Activated CD4-positive, alpha-beta T cell treated with anti-CD3 and anti-CD28 coated beads, Interleukin-2, amount 10 ng/mL, durations not matched to agents 7 days and 5 days (primary cell): ENCODE measurements around the gene TMEM217. TPM values are rescaled to one million over a fixed set of nuclear protein-coding genes. Genes with fewer than 3 reads are reported as not detected.

Experiments used
- CTCF ChIA-PET: fragments of 350-600 bp; sonication (Branson Sonifier 250); formaldehyde crosslinking; loops from one replicate; lab custom pipeline; 2021; ENCODE audit warnings: antibody characterized with exemption; lab: Charles Lee
- POLR2A ChIA-PET: fragments of 350-600 bp; sonication (Branson Sonifier 250); formaldehyde crosslinking; loops from one replicate; lab custom pipeline; 2021; ENCODE audit warnings: antibody characterized with exemption; lab: Charles Lee
- DNase-seq: peaks from one replicate; pipeline ENCODE4 v3.0.0-alpha.2; 2020
- H3K27ac Mint-ChIP-seq: one replicate; pipeline ENCODE4 v1.8.0; 2021; ENCODE audit warnings: mild to moderate bottlenecking, moderate library complexity, mixed read lengths
- H3K27me3 Mint-ChIP-seq: one replicate; pipeline ENCODE4 v1.8.0; 2021; ENCODE audit warnings: mixed read lengths
- H3K36me3 Mint-ChIP-seq: one replicate; pipeline ENCODE4 v1.8.0; 2021; ENCODE audit warnings: low read depth, mixed read lengths
- H3K4me1 Mint-ChIP-seq: one replicate; pipeline ENCODE4 v1.8.0; 2021; ENCODE audit warnings: mixed read lengths
- H3K4me3 Mint-ChIP-seq: one replicate; pipeline ENCODE4 v1.8.0; 2021; ENCODE audit warnings: mild to moderate bottlenecking, moderate library complexity, mixed read lengths
- H3K9me3 Mint-ChIP-seq: one replicate; pipeline ENCODE4 v1.8.0; 2021; ENCODE audit warnings: mixed read lengths
- total RNA-seq, 2 experiments: library from RNA; stranded (reverse); gene quantifications; one replicate each; pipeline ENCODE4 v1.2.3, GENCODE V29; 2021

Gene TMEM217
- total RNA-seq, 2 experiments from 2014 or later, result 0.92 to 1.3 TPM

DNA sequence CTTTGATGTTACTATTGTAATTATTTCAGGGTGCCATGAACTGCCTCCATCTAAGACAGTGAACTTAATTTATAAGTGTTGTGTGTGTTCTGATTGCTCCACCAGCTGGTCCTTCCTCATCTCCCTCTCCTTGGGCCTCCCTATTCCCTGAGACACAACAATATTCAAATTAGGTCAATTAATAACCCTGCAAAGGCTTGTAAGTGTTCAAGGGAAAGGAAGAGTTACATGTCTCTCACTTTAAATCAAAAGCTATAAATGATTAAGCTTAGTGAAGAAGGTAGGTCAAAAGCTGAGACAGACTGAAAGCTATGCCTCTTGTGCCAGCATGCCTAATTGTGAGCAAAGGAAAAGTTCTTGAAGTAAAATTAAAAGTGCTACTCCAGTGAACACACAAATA is 35.5 kb upstream of the TMEM217 start:
- ChIA-PET CTCF (interaction anchor here (1.6 to 2.1 kb wide), 3 partner anchors 20 to 275 kb away, joined by 4 to 7 read pairs (median 4); no protein-coding TSS in a partner anchor), POLR2A (no interaction called here)
- no peaks in the 10 kb centered on the region for H3K27me3 Mint-ChIP-seq
- H3K36me3 Mint-ChIP-seq, result peaks cover 59% of the 10 kb centered on the region
- no peak overlapping the region for H3K27ac Mint-ChIP-seq
- H3K4me1 Mint-ChIP-seq, result peaks cover 43% of the 10 kb centered on the region
- DNase-seq, result no peak
- H3K4me3 Mint-ChIP-seq, result no peak overlapping the region
- H3K9me3 Mint-ChIP-seq, result peaks cover 4% of the 10 kb centered on the region

DNA sequence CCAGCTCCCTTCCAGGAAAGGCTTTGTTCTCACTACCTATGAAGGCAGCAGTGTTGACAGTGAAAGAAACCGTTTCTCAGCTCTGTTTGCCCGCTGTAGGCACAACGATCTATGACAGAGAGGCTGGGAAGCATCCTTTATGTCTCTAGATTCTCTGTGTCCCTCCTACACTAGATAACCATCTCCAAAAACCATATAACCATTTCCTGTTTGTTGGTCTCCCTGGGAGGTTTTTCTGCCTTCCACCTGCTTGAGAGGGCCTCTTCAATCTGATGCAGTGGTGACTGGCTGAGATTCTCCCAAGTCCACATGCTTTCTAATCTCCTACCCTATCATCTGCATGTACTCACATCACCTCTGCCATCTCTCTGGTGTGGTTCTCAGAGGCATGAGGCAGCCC is 32.0 kb upstream of the TMEM217 start:
- no peaks in the 10 kb centered on the region for H3K9me3 Mint-ChIP-seq
- H3K4me1 Mint-ChIP-seq, result peaks cover 59% of the 10 kb centered on the region
- peak; percentile 73 for DNase-seq
- ChIA-PET CTCF (interaction anchor here (1.1 to 1.7 kb wide), 4 partner anchors 10 to 272 kb away, joined by 4 to 8 read pairs (median 5); no protein-coding TSS in a partner anchor), POLR2A (no interaction called here)
- peak overlapping the region; percentile 89 for H3K27ac Mint-ChIP-seq
- peak overlapping the region; percentile 32 for H3K4me3 Mint-ChIP-seq
- H3K36me3 Mint-ChIP-seq, result peaks cover 54% of the 10 kb centered on the region
- no peaks in the 10 kb centered on the region for H3K27me3 Mint-ChIP-seq

DNA sequence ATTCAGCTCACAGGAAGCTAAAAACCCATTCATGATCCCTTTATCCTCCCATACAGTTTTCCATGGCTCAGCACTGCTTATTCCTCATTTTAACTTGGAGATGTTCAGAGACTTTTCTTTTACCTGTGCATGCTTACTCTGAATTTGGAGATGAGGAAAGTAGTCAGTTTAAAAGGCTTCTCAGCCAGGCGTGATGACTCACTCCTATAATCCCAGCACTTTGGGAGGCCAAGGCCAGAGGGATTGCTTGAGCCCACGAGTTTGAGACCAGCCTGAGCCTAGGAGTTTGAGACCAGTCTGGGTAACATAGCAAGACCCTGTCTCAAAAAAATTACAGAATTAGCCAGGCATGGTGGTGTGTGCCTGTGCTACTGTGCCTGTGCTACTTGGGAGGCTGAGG is 30.3 kb upstream of the TMEM217 start:
- ChIA-PET CTCF (interaction anchor here (1.0 kb wide), 1 partner anchor 9 kb away, joined by 3 read pairs; no protein-coding TSS in a partner anchor), POLR2A (no interaction called here)
- H3K9me3 Mint-ChIP-seq, result no peaks in the 10 kb centered on the region
- no peak overlapping the region for H3K4me3 Mint-ChIP-seq
- H3K27ac Mint-ChIP-seq, result peak overlapping the region; percentile 19
- H3K36me3 Mint-ChIP-seq, result peaks cover 58% of the 10 kb centered on the region
- no peaks in the 10 kb centered on the region for H3K27me3 Mint-ChIP-seq
- no peak for DNase-seq
- H3K4me1 Mint-ChIP-seq, result peaks cover 63% of the 10 kb centered on the region

DNA sequence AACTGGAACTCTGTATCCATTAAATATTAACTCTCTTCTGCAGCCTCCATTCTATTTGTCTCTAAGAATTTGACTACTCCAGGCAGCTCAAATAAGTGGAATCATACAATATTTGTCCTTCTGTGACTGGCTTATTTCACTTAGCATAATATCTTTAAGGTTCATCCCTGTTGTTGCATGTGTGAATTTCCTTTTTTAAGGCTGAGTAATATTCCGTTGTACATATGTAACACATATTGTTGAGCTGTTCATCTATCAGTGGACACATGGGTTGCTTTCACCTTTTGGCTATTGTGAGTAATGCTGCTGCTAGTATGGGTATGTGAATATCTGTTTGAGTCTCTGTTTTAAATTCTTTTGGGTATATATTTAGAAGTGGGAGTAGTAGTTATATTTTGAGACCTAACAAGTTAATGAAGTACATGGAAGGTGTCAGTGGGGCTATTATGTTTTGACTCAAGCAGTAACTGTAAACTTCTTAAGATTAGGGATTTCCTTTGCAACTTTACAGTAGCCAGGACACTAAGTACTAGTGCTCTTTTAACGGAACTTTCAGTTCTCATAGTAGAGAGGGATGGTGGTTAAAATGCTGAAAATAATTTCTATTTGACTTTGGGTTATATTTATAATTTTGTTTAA is 29.7 kb upstream of the TMEM217 start:
- Mint-ChIP-seq H3K4me3 (no peak overlapping the region), H3K27ac (no peak overlapping the region), H3K36me3 (peaks cover 61% of the 10 kb centered on the region), H3K4me1 (peaks cover 66% of the 10 kb centered on the region), H3K9me3 (no peaks in the 10 kb centered on the region), H3K27me3 (no peaks in the 10 kb centered on the region)
- no peak for DNase-seq
- POLR2A ChIA-PET, result no interaction called here
- CTCF ChIA-PET, result interaction anchor here (1.0 kb wide), 1 partner anchor 8 kb away, joined by 3 read pairs; no protein-coding TSS in a partner anchor

DNA sequence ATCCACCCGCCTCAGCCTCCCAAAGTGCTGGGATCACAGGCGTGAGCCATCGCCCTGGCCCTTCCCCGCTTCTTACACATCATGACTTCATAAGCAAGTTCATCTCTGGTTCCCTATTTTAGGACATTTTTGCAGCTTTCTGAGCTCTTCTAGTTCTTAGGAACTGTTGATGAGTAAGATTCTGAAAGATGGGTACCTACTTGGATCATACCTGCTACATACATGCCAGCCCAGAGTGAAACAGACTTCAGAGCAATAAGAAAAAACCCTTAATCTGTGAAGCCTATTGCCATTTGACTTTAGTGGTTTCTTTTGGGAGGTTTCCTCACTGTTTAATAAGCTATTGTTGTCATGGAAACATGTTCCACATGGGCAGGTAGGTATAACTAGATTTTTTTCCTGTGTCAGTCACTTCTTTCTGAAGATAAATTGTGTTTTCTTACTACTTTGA is 27.9 kb upstream of the TMEM217 start:
- ChIA-PET POLR2A (no interaction called here), CTCF (no interaction called here)
- H3K9me3 Mint-ChIP-seq, result no peaks in the 10 kb centered on the region
- H3K36me3 Mint-ChIP-seq, result peaks cover 55% of the 10 kb centered on the region
- no peaks in the 10 kb centered on the region for H3K27me3 Mint-ChIP-seq
- H3K4me3 Mint-ChIP-seq, result no peak overlapping the region
- DNase-seq, result no peak
- H3K27ac Mint-ChIP-seq, result no peak overlapping the region
- peaks cover 66% of the 10 kb centered on the region for H3K4me1 Mint-ChIP-seq

DNA sequence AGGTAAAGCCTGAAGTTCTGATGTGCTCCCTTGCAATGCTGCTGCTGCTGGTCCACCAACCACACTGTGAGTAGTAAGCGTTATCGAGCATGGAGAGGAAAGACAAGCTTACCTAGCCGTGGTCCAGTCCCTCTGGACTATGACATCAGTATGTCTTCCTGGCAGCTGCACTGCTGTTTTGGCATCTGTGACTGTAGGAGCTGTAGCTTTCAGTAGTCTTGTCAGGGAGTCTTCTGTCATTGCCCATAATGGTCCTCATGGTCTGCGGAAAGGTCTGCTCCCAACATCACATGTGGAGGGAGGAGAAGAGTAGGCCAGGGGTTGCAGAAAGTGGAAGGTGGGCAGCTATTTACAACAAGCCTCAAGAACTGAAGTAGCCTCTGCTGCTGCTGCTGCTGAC is 26.8 kb upstream of the TMEM217 start:
- ChIA-PET CTCF (no interaction called here), POLR2A (no interaction called here)
- Mint-ChIP-seq H3K27ac (no peak overlapping the region), H3K4me3 (no peak overlapping the region), H3K27me3 (no peaks in the 10 kb centered on the region), H3K36me3 (peaks cover 52% of the 10 kb centered on the region), H3K4me1 (peaks cover 66% of the 10 kb centered on the region), H3K9me3 (no peaks in the 10 kb centered on the region)
- no peak for DNase-seq

DNA sequence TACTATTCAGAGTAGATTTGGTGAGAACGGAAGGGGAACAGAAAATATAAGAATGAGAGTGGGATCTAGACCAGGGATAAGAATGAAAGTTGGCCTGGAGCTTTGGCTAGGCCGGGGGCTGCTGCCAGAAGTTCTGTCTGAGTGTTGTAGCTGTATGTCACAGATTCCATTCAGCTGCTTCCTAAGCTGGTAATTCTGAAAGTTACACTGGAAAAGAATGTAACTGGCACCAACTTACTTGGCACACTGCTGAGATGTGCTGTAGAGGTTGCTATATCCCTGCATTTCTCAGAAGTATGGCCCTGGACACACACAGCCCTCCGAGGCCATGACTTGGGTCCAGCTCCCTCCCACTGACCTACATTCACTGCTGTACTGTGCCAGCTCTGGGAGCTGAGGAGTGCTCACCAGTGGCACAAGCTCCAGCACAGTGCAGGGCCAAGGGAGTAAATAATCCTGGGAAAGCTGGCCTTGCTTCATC is 25.8 kb upstream of the TMEM217 start:
- Mint-ChIP-seq H3K4me1 (peaks cover 66% of the 10 kb centered on the region), H3K27me3 (no peaks in the 10 kb centered on the region), H3K4me3 (no peak overlapping the region), H3K27ac (no peak overlapping the region), H3K9me3 (no peaks in the 10 kb centered on the region), H3K36me3 (peaks cover 58% of the 10 kb centered on the region)
- CTCF ChIA-PET, result no interaction called here
- no peak for DNase-seq
- POLR2A ChIA-PET, result no interaction called here

DNA sequence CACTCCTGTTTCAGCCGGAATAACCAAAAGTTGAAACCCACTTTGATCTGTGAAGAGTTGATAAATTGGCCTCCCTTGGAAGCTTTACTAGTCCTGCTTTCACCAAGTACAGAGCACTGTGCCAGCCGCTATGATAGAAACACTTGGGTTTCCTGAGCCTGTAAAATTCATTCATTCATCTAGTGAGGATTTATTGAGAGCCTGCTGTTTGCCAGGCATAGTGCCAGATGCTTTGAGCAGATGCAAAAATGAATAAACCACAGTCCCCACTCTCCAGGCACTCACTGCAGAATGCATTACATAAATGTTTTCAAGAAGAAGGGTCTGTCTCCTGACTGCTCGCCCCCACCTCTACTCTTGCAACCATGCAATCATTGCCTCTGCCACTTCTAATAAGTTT is 25.3 kb upstream of the TMEM217 start:
- Mint-ChIP-seq H3K27me3 (no peaks in the 10 kb centered on the region), H3K4me1 (peaks cover 63% of the 10 kb centered on the region), H3K36me3 (peaks cover 59% of the 10 kb centered on the region), H3K27ac (no peak overlapping the region), H3K4me3 (no peak overlapping the region), H3K9me3 (no peaks in the 10 kb centered on the region)
- DNase-seq, result no peak
- ChIA-PET CTCF (interaction anchor here (0.6 kb wide), 1 partner anchor 11 kb away, joined by 4 read pairs; no protein-coding TSS in a partner anchor), POLR2A (no interaction called here)

DNA sequence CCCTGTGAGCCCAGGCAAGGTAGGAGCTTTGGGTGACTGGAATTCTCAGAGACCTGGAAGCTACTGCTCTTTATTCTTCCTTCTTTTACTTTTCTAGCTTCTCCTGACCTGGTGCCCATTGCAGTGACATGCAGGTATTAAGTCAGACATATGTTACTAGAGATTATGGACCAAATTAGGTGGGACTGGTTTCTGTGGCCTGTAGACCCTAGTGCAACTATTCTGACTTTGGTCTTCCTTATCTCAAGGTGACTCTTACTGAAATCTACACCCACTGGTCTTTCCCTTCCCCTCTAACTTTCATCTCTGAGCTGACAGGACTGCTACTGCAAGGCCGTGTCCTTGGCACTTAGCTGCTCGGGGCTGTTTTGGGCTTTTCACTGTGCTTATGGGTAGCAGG is 24.4 kb upstream of the TMEM217 start:
- peaks cover 58% of the 10 kb centered on the region for H3K36me3 Mint-ChIP-seq
- peak overlapping the region; percentile 77 for H3K27ac Mint-ChIP-seq
- H3K27me3 Mint-ChIP-seq, result no peaks in the 10 kb centered on the region
- no peak for DNase-seq
- H3K9me3 Mint-ChIP-seq, result no peaks in the 10 kb centered on the region
- POLR2A ChIA-PET, result no interaction called here
- CTCF ChIA-PET, result interaction anchor here (2.0 kb wide), 1 partner anchor 13 kb away, joined by 4 read pairs; no protein-coding TSS in a partner anchor
- peaks cover 61% of the 10 kb centered on the region for H3K4me1 Mint-ChIP-seq
- no peak overlapping the region for H3K4me3 Mint-ChIP-seq

DNA sequence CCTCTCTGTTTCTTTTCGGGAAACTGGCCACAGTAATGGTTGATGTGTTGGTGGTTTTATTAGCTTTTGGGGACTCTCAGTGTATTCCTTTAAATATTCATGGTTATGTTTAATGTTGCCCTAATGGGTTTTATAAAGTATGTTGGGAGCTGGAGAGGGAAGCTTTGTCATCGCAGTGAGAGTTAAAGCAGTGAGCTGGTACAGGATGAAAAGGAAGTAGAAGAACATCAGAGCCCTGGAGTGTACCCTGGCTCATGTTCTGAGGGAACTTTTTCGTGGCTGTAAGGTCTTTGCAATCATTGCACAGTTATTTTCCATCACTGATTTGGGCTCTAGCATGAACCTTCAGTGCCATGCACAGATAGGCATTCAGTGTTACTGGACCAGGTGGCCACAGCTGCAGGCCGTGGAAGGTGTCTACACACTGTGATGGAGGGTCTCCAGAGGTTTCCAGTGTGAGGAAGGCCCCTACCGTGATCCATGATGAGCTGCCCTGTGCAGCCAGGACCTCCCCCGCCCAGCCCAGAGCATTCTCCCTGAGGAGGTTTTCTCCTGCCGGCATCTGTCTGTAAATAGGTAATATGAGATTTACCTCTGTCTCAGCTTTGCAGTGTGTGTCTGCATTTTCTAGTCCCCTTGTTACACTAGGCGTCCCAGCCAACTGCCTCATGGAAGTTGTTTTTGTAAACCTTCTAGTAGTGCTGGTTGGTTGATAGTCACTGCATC is 22.4 kb upstream of the TMEM217 start:
- peaks cover 72% of the 10 kb centered on the region for H3K4me1 Mint-ChIP-seq

DNA sequence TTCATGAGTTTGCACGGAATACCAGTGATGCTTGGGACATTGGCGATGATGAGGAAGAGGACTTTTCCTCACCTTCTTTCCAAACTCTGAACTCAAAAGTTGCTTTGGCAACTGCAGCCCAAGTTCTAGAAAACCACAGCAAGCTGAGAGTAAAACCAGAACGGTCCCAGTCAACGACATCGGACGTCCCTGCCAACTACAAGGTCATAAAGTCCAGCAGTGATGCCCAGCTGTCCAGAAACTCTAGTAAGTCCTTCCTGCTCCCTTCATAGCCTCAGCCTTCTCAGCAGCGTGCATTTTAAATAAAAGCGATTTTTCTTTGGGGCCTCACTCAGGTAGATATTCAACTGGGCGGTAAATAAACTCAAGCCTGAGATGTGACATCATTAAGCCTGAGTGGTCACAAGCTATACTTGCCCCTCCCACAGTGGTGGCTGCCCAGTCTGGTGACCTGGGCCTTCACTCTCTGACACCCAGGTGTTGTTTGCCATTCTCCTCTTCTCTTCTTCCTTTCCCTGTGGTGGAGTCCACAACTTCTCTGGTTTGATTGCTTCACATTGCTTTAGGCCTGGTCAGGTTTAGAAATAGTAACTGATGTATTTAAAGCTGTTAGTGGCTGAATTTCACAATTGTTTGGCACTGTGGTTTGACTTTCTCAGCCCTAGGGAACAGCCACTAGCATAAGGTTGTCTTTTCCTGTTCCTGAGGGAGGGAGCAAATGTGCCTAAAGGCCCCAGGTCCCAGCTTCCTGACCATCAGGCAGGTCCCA is 21.6 kb upstream of the TMEM217 start:
- no peak overlapping the region for H3K27ac Mint-ChIP-seq
- no peak for DNase-seq
- H3K4me1 Mint-ChIP-seq, result peaks cover 78% of the 10 kb centered on the region
- CTCF ChIA-PET, result interaction anchor here (0.8 to 1.7 kb wide), 4 partner anchors 9 to 26 kb away, joined by 3 to 5 read pairs (median 4); no protein-coding TSS in a partner anchor
- H3K36me3 Mint-ChIP-seq, result peaks cover 54% of the 10 kb centered on the region
- no peaks in the 10 kb centered on the region for H3K9me3 Mint-ChIP-seq
- H3K27me3 Mint-ChIP-seq, result no peaks in the 10 kb centered on the region
- no peak overlapping the region for H3K4me3 Mint-ChIP-seq
- POLR2A ChIA-PET, result no interaction called here

More for the DNA sequence above, 22.4 kb upstream of the TMEM217 start:
- H3K27me3 Mint-ChIP-seq, result no peaks in the 10 kb centered on the region
- POLR2A ChIA-PET, result no interaction called here
- H3K9me3 Mint-ChIP-seq, result no peaks in the 10 kb centered on the region
- H3K36me3 Mint-ChIP-seq, result peaks cover 54% of the 10 kb centered on the region
- peak overlapping the region; percentile 70 for H3K27ac Mint-ChIP-seq
- H3K4me3 Mint-ChIP-seq, result no peak overlapping the region
- DNase-seq, result no peak
- CTCF ChIA-PET, result interaction anchor here (0.8 to 2.0 kb wide), 4 partner anchors 8 to 27 kb away, joined by 3 to 4 read pairs (median 4); no protein-coding TSS in a partner anchor

DNA sequence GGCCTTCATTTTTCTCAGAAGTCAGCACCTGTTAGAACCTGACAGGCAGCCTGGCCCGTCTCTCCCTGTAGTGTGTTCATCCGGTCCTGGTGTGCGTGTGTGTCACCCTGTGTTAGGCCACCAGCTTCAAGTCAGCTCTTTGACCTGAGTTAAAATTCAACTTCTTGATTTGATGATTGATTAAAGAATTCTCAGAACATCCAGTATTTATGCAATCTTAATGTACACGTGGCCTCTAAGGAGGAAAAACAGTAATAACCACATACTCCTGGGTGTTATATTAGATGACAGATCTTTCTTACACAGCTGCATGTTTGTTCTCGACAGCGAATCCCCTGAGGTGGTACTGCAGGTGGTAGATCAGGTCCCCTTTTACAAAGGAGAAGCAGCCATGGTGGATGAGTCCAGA is 19.1 kb upstream of the TMEM217 start:
- peak; percentile 26 for DNase-seq
- POLR2A ChIA-PET, result no interaction called here

More for the DNA sequence above, 19.1 kb upstream of the TMEM217 start:
- H3K36me3 Mint-ChIP-seq, result peaks cover 36% of the 10 kb centered on the region
- CTCF ChIA-PET, result interaction anchor here (0.8 to 1.1 kb wide), 2 partner anchors 12 to 105 kb away, joined by 3 read pairs; no protein-coding TSS in a partner anchor
- peak overlapping the region; percentile 14 for H3K27ac Mint-ChIP-seq
- no peaks in the 10 kb centered on the region for H3K9me3 Mint-ChIP-seq
- no peaks in the 10 kb centered on the region for H3K27me3 Mint-ChIP-seq
- H3K4me3 Mint-ChIP-seq, result no peak overlapping the region
- peaks cover 90% of the 10 kb centered on the region for H3K4me1 Mint-ChIP-seq
